Stimulated activated CD4-positive, alpha-beta T cell treated with anti-CD3 and anti-CD28 coated beads, Interleukin-4, amount 100 ng/mL, for 24 hours (primary cell): Measurements from ENCODE around the gene EFCAB7.
"Not testable (repeated sequence)": the region's sequence is repeated elsewhere in the genome, so short reads cannot be mapped to it uniquely, and the experiment has no call there.

Experiments used
- DNase-seq: peaks from one replicate; pipeline ENCODE4 v3.0.0-alpha.2; 2020

Gene EFCAB7

DNA sequence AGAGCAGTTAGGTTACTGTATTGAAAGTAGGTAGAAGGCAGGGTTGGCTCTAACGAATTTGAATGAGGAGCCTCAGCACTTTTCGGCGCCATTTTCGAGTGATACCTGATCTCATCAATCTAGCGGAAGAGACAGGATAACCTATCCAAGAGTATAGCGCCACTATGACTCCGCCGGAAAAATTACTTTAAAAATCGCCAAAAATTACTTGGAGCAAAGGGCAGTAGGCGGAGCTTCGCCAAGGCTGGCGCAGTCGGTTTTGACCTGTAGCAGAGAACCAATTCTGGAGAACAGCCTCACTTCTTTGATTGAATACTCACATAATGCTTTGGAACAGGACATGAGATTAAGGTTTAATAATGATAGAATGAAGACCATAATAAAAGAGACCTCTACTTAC is 25.6 kb downstream of the EFCAB7 start:
- no peak for DNase-seq

GRCh38 chr1:63555480-63555879 is 32.2 kb downstream of the EFCAB7 start:
- no peak for DNase-seq

- DNase-seq, result peak; percentile 12
Observed at GRCh38 chr1:63557365-63557987, 34.2 kb downstream of the EFCAB7 start.

DNA sequence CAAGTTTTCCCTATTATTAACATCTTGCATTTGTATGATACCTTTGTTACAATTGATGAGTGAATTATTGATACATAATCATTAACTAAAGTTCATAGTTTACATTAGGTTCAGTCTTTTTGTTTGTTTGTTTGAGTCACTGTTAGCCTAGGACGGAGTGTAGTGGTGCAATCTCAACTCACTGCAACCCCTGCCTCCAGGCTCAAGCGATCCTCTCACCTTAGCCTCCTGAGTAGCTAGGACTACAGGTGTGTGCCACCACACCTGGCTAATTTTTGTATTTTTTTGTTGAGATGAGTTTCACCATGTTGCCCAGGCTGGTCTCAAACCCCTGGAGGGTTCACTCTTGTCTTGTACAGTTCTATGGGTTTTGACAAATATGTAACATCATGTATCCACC is 36.0 kb downstream of the EFCAB7 start:
- no peak for DNase-seq

DNA sequence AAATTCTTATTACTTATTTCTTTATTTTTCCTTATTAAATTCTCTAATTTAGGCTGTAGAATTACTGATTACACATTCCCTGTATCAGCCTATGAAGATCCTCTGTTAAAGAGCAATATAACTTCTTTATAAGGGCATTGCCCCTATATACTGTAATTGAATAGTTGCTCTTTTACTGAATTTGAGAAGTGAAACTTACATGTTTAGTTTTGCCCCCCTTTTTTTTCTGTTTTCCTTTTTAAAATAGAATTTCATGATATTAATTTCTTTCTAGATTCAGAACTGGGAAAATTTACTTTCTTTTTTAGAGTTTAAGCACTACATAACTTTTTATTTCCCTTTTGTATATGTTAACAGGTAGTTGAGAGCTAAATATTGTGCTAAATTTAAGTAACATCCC is 40.4 kb downstream of the EFCAB7 start:
- no peak for DNase-seq

- DNase-seq, result no peak
Observed at GRCh38 chr1:63569068-63569467, 45.7 kb downstream of the EFCAB7 start.

DNA sequence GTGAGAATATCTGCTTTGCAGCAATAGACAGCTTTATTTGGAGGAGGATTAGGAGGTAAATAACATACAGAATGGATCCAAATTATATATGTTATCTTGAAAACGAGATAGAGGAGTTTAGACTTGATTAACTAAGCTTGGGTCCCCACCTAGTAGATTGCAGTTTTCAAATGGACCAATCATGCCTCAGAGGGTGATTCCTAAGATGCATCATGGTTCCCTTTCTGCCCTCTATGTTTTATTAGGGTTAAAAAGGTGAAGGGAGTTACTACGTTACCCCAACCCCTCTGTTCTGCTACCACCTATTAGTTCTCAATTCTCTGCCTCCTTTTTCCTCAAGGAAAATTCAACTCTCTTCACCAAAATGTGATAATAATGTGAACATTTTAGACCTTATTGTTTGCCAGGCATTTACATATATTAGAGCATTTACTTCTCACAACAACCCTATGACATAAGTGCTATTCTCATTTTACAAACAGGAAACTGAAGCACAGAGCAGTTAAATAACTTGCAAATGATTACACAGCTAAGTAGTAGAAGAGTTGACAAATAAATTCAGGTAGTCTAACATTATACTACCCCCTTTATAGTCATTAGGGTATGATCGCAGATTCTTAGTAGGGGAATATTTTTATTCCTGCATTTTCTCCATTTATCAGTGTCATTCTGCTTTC is 46.5 kb downstream of the EFCAB7 start:
- no peak for DNase-seq

DNA sequence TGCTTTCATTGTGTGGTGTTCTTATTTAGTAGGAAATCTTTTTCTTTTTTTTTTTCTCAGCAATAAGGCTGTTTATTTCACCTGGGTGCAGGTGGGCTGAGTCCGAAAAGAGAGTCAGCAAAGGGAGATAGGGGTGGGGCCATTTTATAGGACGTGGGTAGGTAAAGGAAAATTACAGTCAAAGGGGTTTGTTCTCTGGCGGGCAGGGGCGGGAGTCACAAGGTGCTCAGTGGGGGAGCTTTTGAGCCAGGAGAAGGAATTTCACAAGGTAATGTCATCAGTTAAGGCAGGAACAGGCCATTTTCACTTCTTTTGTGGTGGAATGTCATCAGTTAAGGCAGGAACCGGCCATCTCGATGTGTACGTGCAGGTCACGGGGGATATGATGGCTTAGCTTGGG is 49.4 kb downstream of the EFCAB7 start:
- DNase-seq, result not testable (repeated sequence)

DNA sequence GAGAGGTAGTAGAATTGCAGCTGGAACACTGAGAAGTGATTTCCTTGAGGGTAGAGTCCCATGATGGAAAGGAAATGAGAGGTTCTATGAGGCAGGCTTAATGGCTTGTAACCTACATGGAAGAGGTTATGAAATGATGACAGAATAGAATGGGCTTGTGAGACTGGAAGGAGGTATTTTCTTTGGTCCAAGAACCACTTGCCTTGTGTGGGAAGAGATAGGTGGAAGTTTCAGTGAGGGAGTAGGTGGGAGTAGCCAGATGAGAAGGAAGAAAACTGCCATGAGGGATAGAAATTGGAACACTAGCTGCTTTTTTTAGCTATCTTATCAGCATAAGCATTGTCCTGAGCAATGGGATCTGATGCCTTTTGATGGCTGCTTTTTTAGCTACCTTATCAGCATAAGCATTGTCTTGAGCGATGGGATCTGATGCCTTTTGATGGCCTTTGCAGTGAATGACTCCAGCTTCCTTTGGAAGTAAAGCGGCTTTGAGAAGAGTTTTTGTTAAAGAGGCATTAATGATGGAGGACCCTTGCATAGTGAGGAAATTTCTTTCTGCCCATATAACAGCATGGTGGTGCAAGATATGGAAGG is 51.0 kb downstream of the EFCAB7 start:
- DNase-seq, result not testable (repeated sequence)

DNA sequence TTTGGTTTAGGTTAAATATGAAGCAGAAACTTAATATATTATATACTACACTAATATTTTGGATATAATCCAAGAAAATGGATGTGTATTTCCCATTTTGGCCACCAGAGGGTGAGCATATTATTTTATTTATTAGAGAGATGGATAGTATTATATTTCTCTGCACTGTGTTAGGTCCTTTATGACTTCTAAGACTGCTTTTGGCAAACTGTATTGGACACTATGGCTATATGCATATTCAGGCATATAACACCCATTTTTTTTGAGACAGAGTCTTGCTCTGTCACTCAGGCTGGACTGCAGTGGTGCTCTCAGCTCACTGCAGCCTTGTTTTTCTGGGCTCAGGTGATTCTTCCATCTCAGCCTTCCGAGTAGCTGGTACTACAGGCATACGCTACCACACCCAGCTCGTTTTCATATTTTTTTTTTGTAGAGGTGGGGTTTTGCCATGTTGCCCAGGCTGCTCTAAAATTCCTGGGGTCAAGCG is 52.1 kb downstream of the EFCAB7 start:
- DNase-seq, result no peak

- not testable (repeated sequence) for DNase-seq
Observed at GRCh38 chr1:63586326-63586725, 63.0 kb downstream of the EFCAB7 start.

- DNase-seq, result no peak
Observed at GRCh38 chr1:63590166-63590560, 66.8 kb downstream of the EFCAB7 start.

DNA sequence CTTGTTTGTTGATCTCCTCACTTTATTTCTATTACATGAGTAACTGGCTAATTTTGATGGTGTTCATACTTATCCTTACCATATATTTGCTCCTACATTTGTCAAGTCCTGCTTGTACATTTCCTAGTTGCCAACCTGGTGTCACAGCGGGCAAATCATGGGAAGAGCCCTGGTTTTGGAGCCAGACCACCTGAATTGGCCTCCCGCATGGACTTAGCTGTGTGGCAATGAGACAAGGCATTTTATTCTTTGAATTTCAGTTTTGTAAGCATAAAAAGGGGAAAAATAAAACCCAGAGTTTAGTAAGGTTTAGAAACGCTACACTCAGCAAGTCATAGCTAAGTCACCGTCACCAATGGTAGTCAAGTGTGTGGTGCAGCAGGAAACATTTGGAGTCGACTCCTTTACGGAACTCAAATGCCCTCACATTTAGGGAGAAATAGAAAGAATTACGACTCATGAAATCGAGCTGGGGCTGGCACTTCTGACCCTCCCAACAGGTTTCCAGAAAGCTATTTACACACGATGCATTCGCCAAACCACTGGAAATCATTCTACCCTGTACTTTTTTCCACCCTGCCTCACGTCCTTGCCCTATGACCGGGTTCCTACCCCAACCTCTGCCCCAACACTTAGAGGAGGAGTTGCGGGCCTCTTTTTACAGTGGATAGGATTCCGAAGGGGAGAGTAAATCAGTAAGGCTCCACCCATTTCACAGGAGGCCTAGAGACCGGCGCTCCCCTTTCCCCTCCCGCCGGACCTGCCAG is 69.4 kb downstream of the EFCAB7 start:
- DNase-seq, result no peak

GRCh38 chr1:63593303-63593885 is 70.1 kb downstream of the EFCAB7 start, which contains the start of gene PGM1:
Gene PGM1, plus strand, starts transcription at chr1:63593411. Its CDS starts 78 bp downstream, at chr1:63593489.
- DNase-seq, result peak; percentile 77

DNA sequence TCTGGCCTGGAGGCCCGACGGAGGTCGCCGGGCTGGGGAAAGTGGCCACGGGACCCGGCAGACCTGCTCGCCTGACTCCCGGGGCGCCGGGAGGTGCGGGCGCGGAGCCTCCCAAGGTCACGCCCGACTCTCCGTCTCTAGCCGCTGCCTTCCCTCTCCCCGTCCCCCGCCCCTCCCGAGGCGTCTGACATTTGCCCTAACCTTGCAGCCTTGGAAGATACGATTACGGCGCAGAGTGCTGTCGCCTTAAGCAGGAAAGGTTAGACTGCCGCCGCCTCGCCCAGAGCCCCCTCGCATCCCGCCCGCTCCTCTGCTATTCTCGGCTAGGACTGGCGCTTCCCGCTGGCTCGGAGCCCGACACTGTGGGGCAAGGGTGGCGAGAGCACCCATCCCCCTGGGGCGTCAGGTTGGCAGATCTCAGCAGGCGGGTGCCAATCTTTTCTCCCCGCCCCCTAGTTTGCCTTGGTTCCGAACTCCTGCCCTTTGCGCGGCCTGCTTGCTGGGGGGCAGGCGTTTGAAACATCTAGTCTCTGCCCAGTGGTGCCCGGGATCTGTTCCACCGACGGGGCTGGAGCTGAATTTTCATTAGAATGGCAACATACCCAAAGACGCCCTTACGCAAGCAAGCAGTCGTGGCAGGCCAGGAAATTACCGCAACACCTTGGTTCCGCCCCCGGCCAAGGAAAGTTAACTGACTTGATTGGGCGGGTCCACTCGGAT is 70.7 kb downstream of the EFCAB7 start:
- DNase-seq, result peak; percentile 80

GRCh38 chr1:63595435-63595834 is 72.1 kb downstream of the EFCAB7 start:
- no peak for DNase-seq

DNA sequence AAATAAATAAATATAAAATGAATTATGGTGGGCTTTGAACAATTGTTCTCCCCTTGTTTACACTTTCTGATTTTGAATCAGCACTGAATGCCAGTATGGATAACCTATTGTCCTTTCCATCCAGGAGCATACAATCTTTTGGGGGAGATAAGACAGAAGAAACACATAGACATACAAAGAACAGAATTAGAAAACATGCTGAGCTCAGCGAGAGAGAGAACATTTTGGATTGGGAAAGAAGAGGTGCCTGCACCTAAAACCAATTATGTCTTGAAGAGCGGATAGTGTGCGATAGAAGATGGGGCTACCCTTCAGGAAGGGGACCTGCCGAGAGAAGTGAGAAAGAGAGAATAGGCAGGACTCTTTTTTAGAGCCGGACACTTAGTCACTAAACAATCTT is 76.5 kb downstream of the EFCAB7 start:
- no peak for DNase-seq

DNA sequence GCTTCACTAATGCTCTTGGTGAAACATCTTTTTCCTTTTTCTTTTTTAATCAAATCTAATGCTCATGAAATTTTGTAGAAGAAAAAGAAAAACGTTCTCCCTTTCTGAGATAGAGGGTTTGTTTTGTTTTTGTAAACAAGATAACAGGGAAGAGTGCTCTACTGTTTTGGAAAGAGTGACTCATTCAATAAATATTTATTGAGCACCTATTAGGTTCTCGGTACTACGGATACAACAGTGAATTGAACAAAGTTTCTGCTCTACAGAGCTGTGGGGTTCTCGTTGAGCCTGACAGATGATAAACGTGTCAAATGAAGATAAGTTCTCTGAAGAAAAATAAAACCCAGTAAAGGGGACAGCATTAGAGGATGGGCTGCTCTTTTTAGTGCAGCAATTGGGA is 76.9 kb downstream of the EFCAB7 start:
- DNase-seq, result no peak

DNA sequence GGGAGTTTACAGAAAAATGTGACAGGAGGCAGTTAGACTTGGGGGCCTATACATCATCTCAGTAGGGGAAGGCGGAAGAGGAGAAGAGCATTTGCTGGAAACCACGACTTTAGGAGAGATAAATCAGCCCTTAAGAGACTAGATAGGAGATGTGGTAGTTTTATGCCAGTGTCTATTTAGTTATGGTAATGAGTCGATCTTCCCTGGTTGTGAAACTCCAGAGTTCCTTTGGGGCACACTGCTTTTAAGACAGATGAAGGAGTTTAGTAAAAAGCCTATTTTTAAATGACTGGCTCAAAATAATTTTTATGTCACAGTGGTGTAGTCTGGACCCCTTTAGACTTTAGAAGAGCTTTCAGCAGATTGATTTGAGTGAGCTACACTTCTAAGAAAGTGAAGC is 77.7 kb downstream of the EFCAB7 start:
- no peak for DNase-seq

DNA sequence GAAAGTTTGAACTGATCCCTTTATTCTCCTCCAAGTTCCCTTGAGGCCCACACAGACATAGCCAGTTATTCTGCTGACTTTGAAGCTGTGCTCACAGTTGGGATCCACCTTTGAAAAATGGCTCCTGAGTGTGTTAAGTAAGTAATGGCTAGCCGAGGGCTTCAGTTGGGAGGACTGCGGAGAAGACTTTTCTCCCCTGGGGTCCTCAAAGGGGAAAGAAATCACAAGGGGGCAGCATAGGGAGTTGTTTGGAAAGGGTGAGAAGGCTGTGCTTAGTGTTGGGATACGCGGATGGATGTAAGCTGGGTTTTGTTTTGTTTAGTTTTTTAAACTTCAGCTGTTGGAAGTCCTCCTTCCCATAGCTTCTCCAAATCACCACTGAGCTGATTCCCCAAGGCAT is 78.1 kb downstream of the EFCAB7 start:
- DNase-seq, result no peak

- no peak for DNase-seq
Observed at GRCh38 chr1:63601912-63602311, 78.6 kb downstream of the EFCAB7 start.

DNA sequence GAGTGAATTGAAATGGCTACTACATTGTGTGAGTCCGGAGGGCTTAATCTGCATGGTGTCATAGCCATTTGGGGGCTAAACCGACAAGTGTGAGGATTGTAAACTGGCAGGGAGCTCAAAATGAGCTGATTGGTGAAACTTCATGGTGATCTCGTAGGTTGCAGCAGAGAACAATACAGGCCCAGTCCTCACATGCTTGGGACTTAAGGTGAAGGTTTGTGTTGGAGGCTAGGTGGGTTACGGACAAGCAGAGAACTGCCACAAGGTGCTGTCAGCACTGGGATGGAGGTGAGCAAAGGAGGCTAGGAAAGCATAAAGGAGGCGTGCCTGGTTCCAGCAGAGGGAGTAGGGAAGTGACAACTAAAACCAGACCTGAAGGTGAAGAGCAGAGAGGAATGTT is 79.3 kb downstream of the EFCAB7 start:
- no peak for DNase-seq
